ENCODE measurements around the gene SYNPO2.

SYNPO2 gene

DNA sequence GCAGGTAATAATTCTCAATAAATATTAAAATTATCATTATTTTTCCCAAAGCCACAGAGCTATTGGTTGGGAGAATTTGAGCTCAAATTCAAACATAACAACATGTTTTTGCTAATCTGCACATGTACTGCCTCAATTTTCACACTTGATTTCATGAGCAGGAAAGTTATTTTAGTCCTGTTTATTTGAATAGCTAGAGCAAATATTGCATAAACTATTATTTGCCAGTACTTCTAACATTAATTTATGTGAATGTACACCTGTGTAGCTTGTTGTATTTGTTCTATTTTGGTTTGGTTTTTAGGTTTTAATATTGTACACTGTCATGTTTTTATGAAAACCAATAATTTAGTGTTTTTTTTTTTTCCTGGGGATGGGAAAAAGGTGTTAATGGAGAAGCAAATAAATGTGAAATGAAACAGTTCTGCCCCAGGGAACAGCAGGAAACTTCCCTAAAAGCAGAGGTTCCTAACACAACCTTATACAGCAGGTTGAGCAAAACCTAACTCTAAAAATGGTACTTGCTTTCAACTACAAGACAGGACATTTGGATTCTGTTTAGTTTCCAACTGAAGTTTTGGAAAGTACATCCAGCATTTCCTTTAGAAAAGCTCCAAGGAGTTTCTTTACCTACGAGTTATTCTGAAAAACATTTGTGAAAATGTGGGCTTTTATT is 99.4 kb downstream of the SYNPO2 start:
- TF ChIP-seq, protein P1, sequence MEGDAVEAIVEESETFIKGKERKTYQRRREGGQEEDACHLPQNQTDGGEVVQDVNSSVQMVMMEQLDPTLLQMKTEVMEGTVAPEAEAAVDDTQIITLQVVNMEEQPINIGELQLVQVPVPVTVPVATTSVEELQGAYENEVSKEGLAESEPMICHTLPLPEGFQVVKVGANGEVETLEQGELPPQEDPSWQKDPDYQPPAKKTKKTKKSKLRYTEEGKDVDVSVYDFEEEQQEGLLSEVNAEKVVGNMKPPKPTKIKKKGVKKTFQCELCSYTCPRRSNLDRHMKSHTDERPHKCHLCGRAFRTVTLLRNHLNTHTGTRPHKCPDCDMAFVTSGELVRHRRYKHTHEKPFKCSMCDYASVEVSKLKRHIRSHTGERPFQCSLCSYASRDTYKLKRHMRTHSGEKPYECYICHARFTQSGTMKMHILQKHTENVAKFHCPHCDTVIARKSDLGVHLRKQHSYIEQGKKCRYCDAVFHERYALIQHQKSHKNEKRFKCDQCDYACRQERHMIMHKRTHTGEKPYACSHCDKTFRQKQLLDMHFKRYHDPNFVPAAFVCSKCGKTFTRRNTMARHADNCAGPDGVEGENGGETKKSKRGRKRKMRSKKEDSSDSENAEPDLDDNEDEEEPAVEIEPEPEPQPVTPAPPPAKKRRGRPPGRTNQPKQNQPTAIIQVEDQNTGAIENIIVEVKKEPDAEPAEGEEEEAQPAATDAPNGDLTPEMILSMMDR (IDR thresholded peaks at IDR 0.05; ENCODE audit: low read length, missing control alignments): no peak
- no peak overlapping the region for H3K4me3 ChIP-seq (replicated peaks; ENCODE audit: low read depth, low read length)
- DNase-seq (ENCODE audit: low read depth): no peak

DNA sequence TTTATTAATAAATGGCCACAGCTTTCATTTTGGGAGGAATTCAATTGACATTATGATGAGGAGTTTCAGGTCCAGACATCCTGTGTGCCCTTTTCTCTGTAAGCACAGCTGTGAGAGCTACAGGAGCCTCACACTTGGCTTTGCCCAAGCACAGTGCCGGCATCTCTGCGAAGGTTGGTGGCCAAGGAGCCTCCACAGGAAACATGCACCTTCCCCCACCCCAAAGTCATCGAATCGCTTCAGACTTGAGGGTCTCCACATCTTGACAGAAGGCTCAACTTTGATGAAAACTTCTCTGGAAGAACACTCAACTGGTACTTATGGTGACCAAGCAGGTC is 100.0 kb downstream of the SYNPO2 start:
- DNase-seq (ENCODE audit: low read depth): no peak
- TF ChIP-seq, protein P1 (IDR thresholded peaks at IDR 0.05; ENCODE audit: low read length, missing control alignments): no peak
- H3K4me3 ChIP-seq (replicated peaks; ENCODE audit: low read depth, low read length): no peak overlapping the region

DNA sequence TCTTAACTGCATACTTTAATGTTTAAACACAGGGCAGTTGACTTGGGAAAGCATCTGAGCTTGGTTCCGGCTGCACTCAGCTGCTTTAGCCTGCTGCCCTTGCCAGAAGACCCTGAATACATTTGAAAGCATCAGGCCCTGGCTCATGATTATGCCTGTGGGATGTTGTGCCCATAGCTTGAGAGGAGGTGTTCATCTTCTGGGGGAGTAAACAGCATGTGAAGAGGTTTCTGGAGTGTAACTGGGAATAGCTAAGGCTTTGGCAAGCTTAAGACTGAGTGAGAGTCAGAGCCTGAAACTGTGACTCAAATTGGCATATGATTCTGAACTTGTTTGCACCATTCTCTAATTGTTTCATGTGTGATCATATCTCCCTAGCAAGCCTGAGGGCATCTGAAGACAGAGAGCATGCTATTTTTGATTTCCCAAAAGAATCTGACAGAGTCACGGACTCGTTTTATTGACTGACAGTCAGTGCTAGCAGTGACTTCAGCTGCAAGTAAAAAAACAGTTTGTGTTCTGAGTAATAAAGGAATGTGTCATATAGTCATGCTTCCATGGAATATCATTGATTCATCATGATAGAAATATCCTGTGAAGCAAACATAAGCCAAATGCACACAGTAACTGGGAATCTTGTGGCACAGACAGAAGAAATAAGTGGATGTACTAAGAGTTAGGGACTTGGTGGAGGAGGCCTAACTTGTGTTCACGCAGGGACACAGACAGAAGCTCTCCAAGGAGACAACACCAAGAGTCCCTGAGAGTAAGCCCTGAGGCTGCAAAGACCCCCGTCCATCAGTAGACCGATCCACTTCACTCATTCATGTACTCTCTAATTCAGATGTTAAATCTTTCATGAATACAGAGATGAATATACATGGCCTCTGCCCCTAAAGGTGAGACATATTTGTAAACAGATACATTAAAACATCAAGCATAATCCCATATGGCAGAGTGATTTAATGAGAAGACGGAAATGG is 100.7 kb downstream of the SYNPO2 start:
- H3K4me3 ChIP-seq (replicated peaks; ENCODE audit: low read depth, low read length): no peak overlapping the region
- DNase-seq (ENCODE audit: low read depth): peak; percentile 56
- TF ChIP-seq, protein P1 (IDR thresholded peaks at IDR 0.05; ENCODE audit: low read length, missing control alignments): no peak

DNA sequence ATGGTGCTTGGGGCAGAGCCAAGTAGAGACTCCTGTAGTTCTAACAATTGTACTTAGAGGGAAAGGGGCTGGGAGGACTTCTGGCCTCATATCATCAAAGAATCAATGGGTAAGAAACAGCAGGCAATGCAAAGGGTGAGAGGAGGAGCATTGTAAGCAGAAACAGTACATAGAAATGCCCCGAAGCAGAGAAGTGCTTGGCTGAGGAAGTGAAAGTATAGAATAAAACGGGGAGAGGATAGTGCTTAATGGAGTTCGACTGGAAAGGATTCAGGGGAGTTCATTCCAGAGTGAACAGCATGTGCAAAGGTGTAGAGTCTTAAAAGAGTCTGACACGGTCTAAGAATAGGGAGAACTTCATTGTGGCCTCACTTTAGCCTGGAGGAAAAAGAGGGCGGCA is 103.0 kb downstream of the SYNPO2 start:
- TF ChIP-seq, protein P1 (IDR thresholded peaks at IDR 0.05; ENCODE audit: low read length, missing control alignments): no peak
- H3K4me3 ChIP-seq (replicated peaks; ENCODE audit: low read depth, low read length): no peak overlapping the region
- DNase-seq (ENCODE audit: low read depth): no peak

DNA sequence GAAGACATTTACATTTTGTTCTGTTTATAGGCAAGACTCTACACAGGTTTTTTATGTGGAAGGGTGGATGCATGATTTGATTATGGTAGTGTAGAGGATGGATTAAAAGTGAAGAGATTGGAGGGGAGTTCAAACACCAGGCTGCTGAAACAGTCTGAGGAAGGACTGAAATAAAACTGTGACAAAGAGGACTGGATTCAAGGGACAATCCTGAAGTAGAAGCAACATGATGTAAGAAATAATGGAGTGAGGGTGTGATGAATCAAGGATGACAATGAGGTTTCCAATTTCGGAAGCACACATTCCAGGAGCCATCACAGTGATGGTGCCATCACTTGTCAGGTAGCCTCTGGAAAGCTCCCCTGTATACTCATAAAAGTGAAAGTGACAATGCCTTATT is 103.5 kb downstream of the SYNPO2 start:
- no peak overlapping the region for H3K4me3 ChIP-seq (replicated peaks; ENCODE audit: low read depth, low read length)
- TF ChIP-seq, protein P1 (IDR thresholded peaks at IDR 0.05; ENCODE audit: low read length, missing control alignments): no peak
- DNase-seq (ENCODE audit: low read depth): no peak

DNA sequence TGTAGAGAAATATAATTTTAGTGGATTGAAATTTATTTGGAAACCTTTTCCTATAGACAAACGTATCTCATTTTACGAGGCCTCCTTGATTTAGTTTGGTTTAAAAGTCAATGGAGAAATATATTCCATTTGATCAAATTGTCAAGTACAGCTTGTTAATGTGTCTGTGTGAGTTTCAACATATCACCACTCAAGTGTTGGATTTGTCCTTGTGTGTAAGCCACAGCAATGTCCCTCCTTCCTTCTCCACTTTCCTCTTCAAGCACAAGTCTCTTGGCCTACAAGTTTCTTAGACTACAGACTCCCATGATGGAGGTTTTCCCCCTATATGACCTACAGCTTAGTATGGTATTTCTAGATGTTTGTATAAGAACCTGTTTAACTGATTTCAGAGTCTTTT is 104.7 kb downstream of the SYNPO2 start:
- DNase-seq (ENCODE audit: low read depth): no peak
- H3K4me3 ChIP-seq (replicated peaks; ENCODE audit: low read depth, low read length): no peak overlapping the region
- TF ChIP-seq, protein P1 (IDR thresholded peaks at IDR 0.05; ENCODE audit: low read length, missing control alignments): no peak
